Measurements from ENCODE around the gene MSMP.

Gene MSMP

DNA sequence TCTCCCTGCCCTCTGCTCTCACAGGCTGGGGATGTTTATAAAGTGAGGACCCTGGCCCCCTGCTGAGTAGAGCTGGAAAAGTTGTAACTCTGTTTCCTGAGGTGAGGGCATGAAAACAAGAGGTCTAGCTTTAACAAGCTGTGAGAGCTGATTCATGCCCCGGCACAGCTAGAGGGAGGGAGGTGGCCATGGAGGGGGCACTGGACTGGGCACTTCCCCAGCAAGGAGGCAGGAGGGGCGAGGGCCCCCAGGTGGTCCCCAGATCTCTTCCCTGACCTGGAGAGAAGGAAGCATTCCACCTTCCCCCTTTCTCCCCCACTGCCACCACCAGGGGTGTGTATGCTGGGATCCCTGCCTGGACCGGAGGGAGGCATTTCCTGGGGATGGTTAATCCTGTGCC lies at the start of gene MSMP:
Gene MSMP (minus strand): TSS at position 13 of the 400 bp plus-strand sequence. CDS start 147 bp downstream, outside the sequence.
- DNase-seq, result no peak

DNA sequence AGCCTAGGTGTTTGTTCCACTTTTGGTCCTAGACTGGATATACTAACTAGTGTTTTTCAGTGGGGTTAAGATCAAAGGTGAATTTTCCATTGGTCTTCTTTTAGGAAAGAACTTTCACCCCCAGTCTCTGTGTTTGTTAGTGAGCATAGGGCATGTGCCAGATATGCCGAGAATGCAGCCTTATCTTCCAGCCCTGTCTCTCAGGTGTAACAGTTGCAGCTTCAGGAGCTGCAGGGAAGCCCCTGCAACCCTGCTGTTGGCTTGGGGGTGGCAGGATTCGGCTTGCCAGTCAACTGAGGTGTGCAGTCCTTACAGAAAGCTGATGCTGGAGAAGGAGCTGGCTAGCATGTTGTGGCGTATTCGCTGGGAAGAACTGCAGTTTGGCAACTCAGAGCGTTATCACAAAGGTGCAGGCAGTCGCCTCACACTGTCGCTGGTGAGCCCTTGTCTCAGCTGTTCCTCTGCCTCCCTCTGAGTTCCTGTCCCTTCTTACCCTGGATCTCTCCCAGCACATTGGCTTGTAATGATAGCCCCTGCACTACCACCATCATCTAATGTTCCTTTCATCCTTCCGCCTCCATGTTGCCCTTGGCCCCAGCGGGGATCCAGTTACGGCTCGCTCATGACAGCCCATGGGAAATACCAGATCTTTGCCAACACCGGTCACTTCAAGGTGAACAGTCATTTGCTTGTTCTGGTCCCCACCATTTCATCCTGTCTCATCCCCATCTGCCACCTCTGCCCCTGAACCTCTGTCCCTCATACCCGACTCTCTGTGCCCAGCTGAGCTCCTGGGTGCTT lies 47.5 kb upstream of the MSMP start:
- DNase-seq, result no peak

GRCh38 chr9:35800530-35800929 lies 46.5 kb upstream of the MSMP start:
- DNase-seq, result no peak

DNA sequence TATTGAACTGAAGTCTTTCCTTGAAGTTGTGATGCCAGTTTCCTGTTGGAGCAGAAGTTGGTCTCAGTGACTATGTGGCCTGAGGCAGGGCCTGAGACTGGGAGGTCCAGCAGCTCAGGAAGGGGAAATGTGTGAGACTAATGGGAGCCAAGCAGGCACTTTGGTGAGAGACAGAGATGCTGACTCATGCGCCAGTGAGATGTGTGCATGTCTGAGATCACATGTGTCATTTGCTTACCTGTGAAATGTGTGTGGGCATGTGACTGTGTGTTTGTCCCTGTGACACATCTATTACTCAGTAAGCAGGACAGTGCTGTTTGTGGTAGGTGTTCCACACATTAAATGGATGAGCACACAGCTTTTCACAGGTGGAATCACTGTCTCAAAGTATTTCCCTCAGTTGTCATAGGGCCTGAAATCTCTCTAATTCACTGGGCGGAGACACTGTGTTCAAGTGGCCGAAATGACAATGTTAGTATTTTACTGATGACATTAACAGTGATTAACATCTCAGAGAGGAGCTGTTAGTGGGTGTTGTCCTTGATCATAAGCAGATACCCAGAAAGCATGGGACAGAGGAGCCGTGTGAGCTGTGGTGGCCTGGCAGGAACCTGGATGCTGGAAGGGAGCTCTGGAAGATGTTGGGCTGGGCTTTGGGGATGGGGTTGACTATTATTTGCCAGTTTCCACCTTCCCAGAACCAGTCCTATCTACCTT lies 44.7 kb upstream of the MSMP start:
- DNase-seq, result peak; percentile 62

- no peak for DNase-seq
Observed at GRCh38 chr9:35797311-35798109, 43.4 kb upstream of the MSMP start.

GRCh38 chr9:35795695-35796094 lies 41.6 kb upstream of the MSMP start:
- no peak for DNase-seq

DNA sequence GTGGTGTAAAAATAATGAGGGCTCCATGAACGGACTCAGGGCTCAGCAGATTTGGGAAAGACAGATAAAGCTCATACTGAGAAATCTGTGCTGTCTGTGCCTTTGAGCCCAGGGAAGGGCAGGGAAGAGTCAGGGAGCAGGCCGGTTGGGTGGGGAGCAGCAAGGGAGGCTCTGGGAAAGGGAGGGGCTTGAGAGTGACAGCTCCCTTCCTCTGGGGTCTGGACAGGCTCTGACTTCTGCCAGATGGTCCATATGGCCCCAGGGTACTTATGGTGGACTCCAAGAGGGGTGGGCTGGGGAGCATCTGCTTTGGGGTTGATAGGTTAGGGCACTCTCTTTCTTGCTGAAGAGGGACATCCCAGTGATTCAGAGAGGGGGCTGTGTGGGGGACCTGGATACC lies 39.4 kb upstream of the MSMP start:
- DNase-seq, result no peak

DNA sequence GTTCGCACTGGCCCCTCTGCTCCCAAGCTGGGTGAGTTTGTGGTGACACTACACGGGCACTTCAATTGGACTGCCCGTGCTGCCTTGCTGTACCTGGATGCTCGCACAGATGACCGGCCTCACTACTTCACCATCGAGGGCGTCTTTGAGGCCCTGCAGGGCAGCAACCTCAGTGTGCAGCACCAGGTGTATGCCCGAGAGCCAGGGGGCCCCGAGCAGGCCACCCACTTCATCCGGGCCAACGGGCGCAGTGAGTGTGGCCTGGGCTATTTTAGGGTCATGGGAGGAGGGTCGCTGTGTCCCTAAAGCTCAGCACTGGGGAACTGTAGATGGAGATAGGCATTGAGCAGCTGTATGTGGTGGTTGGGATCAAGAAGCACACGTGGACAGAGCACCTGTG lies 38.8 kb upstream of the MSMP start:
- no peak for DNase-seq

GRCh38 chr9:35792024-35792813 lies 38.1 kb upstream of the MSMP start:
- no peak for DNase-seq

GRCh38 chr9:35791297-35791921 lies 37.3 kb upstream of the MSMP start, which contains the start of gene NPR2:
Gene NPR2, plus strand, starts transcription at chr9:35791591. Its CDS starts 818 bp downstream, at chr9:35792409.
- no peak for DNase-seq

GRCh38 chr9:35790385-35791296 lies 36.6 kb upstream of the MSMP start:
- peak; percentile 56 for DNase-seq

- DNase-seq, result no peak
Observed at GRCh38 chr9:35790025-35790384, 35.9 kb upstream of the MSMP start.

DNA sequence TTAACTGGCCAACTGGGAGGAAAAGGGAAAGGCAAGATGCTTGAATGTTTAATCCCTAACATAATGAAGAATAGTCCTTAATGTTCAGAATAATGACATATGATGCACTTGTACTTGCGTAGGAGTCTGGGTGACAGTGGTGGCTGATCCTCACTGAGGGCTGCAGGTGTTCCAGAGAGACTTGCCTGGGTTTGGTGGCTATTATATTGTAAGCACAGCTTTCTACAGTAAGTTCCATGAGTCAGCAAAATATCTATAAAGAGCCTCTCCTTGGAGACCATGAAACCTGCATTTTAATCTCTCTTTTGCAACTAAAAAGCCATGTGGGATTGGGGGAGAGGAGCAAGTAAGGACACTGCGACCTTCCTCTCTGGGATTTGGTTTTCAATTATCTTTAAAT lies 35.5 kb upstream of the MSMP start:
- DNase-seq, result no peak

DNA sequence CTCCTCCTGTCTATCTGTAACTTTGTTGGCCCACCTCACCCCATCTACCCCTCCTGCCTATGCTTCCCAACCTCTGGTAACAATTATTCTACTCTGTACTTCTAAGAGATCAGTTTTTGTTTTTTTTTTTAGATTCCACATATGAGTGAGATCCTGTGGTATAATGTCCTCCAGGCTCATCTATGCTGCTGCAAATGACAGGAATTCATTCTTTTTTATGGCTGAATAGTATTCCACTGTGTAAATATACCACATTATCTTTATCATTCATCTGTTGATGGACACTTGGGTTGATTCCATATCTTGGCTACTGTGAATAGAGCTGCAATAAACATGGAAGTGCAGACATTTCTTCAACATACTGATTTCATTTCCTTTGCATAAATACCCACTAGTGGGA lies 29.3 kb upstream of the MSMP start:
- DNase-seq, result no peak

GRCh38 chr9:35781066-35781465 lies 27.0 kb upstream of the MSMP start:
- DNase-seq, result no peak

GRCh38 chr9:35778496-35778895 lies 24.4 kb upstream of the MSMP start:
- DNase-seq, result no peak

DNA sequence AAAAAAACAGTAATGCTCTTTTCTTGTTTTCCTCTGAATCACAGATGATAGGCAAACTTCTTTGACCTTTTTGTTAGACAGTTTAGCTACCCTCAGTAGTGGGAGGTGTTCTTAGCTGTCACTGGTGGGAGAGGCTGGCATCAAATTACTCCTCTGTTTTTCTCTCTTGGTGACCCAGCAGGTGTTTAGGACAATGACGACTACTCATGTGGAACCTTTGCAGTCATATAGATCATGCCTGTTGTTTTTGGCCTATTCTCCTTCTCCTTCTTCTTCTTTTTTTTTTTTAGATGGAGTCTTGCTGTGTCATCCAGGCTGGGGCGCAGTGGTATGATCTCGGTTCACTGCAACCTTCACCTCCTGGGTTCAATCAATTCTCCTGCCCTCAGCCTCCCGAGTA lies 21.9 kb upstream of the MSMP start:
- DNase-seq, result no peak

DNA sequence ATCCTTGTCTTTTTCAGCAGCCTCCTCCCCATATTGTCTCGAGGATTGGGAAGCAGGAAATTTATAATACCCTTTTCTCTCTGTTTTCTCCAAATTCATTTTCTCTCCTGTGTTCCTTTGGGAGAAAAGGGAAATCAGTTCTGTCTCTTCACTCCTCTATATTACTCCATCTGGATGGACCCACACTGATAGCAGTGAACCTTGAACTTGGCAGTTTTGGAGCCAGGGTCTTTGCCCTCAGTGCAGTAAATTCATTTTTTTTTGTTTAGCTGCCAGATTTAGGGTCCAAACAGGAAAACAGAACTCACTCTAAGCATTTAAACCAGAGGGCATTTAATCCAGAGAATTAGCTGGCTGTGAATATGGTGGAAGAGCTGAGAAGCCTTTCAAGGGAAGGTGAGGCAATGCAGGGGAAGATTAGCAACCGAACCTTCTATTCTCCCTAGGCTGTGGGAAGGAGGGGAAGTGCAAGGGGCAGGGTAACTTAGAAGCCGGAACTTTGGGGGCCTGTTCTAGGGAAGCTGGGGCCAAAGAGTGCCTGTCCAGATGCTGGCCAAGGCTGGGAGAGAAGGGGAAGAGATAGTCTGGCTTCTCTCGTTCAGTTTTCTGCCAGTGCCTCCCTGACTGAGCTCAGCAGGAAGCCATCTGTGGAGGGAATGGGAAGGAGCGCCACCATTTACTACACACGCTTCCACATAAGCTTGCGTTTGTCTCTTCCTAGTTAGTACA lies 21.0 kb upstream of the MSMP start:
- no peak for DNase-seq

GRCh38 chr9:35771943-35772342 lies 17.9 kb upstream of the MSMP start:
- DNase-seq, result no peak

- no peak for DNase-seq
Observed at GRCh38 chr9:35771534-35771933, 17.5 kb upstream of the MSMP start.

DNA sequence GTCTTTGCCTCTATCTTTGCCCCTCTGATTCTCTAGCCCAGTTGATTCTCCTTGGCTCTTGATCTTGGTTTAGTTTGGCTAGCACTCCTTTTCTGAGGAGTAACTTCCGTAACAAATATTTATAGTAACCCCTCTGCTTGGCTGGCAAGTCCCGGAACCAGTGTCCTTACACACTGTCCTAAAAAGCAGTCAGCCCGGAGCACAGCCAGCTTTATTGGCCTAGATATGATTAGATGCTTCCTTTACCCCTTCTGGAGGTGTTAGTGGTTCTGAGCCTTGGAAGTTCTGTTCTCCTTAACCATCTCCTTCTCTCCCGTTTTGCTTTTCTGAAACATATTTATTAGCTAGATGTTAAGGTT lies 17.0 kb upstream of the MSMP start:
- no peak for DNase-seq
